CD4-positive, alpha-beta T cell treated with Interleukin-1 beta for 1 hour (primary cell): ENCODE results near the gene GRAMD4.
"Not testable (repeated sequence)": the region's sequence is repeated elsewhere in the genome, so short reads cannot be mapped to it uniquely, and the experiment has no call there.

Experiments used
- DNase-seq, 2 donors: peaks; one replicate each; pipeline ENCODE4 v3.0.0-alpha.2; 2020 to 2022

The GRAMD4 gene

DNA sequence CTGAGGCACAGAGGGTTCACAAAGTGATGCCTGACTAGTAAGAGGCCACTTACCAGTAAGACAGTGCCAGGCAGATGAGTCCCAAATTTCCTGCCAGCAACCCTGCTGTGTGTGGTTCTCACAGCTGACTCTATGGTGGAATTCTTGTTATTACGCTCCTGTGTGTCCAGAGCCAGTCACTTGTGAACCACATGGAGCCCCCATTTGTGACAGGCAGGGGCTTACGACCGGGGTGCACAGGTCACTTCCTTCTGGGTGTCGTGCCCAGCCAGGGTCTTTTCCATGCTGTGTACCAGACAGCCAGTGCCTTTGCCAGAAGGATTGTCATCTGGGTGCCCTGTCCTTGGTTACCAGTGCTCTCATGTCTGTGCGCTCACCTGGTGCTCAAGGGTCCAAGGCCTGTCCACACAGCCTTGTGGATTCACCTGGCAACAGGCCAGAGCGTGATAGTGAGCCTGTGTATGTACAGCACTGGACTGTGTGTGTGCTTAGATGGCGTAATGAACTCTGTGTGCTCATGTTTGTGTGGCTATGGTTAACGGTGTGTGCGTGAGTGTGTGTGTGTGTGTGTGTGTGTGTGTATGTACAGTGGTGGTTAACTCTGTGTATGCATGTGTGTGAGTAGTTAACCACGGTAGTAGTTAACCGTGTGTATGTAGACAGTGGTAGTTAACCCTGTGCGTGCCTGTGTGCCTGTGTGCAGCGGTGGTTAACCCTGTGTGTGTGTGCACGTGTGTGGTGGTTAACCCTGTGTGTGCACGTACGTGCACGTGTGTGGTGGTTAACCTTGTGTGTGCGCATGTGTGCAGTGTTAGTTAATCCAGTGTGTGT is 18.6 kb downstream of the GRAMD4 start:
- no peak for DNase-seq

DNA sequence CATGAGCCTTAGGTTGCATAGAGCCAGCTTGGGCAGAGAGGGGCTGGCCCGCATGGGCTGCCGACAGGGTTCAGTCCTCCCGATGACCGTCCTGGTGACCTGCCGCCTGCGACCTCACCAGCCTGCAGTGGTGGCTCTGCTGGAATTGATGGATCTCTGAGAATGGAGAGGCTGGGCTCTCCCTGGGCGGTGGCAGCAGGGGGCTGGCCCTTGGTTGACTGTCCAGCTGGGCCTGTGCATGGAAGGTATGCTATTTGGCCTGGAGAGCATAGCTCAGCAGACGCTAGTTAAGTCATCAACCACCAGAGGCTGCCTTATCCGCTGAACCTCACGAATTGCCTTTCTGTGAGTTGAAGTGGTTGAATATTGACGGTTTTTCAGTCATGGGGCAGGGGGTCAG is 19.7 kb downstream of the GRAMD4 start:
- no peak for DNase-seq

DNA sequence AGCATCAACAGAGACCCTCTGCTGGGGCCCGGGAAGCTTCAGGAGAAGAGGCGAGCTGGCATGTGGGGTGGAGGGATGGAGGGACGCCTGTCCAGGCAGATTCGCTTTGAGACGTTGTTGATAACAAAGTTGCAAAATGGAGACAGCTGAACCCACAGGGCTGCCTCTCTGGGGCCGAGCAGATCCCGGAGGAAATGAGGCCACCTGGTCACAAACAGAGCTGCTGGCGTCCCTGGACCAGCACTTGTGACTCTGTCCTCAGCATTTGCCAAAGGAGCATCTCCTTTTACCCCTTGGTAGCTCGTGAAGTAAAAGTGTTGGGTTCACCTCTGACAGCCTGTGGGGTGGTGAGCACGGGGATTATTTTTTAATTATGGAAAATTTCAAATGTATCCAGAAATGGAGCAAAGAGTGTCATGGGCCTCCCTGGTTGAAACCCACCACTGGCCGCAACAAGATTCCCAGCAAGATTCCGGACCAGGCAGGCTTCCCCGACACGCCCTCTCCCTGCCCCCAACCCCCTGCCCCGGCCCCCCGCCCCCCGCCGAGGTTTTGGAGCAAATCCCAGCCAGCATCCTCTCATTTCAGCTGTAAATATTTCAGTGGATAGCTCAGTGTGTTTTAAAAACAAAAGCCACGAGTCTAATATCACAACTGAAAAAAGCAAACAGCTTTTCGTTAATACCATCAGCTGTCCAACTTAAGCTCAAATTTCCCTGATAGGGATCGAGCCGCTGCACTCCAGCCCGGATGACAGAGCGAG is 20.3 kb downstream of the GRAMD4 start:
- no peak for DNase-seq

DNA sequence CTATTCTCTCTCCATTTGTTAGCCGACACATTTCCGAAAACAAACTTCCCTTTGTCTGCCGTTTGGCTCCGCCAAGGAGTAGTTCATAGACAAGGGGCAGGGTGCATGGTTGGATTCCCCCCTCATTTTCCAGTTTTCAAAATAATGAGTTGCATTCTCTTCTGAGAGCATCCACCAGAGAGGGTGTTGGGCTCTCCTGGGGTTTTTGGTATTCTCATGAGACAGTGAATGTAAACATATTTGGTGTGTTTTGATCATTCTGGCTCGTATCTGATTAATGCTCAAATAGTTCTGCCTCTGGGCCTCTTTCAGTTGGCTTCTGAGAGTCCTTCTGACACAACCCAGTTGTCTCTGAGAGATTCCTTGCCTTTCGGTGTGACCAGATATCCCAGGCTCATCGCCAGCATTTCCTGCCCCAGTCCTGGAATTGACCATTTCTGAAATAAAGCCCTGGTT is 21.7 kb downstream of the GRAMD4 start:
- DNase-seq = no peak

DNA sequence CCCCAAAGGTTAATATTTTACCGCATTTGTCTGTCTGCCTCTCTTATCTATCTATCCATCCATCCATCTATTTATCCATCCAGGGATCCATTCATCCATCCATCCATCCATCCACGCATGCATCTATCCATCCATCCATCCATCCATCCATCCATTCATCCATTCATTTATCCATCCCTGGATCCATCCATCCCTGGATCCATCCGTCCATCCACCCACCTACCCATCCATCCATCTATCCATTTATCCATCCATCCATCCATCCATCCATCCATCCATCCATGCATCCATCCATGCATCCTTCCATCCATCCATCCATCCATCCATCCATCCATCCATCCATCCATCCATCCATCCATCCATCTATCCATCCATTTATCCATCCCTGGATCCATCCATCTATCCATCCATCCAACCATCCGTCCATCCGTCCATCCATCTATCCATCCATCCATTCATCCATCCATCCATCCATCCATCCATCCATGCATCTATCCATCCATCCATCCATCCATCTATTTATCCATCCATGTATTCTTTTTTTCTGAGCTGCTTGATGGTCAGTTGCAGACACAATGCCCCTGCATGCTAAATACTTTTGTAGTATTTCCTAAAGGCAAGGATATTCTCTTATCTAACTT is 22.8 kb downstream of the GRAMD4 start:
- DNase-seq = not testable (repeated sequence)

DNA sequence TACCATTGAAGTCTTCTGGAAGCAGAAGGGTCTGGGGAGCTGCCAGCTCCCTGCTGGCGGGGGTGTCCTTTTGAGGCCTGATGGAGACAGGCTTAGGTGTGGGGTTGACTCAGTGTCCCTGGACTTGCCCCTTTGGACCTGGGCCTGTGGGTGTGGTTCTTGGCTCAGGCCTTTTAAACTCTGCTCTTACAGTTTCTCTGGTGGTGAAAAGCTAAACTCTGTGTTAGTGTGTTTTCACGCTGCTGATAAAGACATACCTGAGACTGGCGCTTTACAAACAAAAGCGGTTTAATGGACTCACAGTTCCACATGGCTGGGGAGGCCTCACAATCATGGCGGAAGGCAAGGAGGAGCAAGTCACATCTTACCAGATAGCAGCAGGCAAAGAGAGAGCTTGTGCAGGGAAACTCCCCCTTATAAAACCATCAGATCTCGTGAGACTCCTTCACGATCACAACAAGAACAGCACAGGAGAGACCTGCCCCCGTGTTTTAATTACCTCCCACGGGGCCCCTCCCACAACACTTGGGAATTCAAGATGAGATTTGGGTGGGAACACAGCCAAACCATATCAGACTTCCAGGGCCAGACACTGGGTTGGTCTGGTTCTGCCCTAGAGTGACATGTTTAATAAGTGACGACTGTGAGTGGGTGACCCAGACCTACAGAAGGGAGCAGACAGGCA is 26.5 kb downstream of the GRAMD4 start:
- DNase-seq = no peak

DNA sequence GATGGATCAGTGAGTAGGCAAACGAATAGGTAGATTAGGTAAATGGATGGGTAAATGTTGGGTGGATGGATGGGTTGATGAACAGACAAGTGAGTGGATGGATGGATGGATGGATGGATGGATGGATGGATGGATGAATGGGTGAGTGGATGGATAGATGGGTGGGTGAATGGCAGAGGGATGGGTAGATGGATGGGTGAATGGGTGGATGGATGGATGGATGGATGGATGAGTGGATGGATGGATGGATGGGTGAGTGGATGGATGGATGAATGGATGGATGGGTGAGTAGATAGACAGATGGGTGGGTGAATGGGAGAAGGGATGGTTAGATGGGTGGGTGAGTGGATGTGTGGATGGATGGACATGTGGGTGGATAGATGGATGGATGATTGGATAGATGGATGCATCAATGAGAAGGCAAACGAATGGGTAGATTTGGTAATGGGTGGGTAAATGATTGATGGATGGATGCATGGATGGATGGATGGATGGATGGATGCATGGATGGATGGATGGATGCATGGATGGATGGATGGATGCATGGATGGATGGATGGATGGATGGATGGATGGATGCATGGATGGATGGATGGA is 28.1 kb downstream of the GRAMD4 start:
- DNase-seq = not testable (repeated sequence)

DNA sequence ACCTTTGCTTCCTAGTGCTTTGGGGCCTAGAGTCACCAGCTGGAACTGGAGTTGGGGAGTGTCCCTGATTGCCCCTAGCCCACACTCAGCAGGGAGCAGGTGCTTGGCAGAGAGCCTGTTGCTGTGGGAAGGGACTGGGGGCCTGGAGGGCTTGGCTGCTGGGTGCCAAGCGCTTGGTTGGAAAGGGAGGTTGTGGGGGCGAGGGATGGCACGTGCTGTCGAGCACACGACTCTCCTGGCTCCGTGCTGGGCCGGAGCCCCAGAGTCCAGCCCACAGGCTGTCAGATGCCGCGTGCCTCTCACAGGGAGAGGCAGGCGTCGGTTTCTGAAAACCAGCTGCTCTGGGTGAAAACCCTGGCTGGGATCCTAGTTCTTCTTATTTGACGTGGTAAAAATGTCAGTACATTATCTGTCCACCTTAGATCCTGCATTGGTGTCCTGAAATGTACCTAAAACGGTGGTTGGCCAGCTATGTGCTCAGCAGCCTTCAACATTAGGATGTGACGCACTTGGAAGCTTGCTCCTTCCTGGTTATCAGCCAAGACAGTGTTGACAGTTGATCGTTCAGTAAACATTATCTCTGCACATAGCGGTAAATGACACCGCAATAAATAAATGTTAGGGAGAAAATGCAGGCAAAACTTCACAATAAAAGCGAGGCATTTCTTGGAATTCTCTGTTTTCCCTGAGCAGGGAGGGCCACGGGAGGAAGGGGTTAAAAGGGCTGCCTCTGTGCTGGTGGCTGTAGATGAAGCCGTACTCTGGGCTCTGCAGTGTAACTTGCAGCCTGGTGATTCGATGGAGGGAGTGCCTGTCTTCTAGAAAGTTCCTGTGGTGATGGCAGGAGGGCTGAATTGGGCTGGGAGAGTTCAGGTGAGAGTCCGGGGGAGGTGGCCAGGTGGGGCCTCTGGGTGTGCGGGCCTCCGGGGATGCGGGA is 29.2 kb downstream of the GRAMD4 start:
- no peak for DNase-seq

DNA sequence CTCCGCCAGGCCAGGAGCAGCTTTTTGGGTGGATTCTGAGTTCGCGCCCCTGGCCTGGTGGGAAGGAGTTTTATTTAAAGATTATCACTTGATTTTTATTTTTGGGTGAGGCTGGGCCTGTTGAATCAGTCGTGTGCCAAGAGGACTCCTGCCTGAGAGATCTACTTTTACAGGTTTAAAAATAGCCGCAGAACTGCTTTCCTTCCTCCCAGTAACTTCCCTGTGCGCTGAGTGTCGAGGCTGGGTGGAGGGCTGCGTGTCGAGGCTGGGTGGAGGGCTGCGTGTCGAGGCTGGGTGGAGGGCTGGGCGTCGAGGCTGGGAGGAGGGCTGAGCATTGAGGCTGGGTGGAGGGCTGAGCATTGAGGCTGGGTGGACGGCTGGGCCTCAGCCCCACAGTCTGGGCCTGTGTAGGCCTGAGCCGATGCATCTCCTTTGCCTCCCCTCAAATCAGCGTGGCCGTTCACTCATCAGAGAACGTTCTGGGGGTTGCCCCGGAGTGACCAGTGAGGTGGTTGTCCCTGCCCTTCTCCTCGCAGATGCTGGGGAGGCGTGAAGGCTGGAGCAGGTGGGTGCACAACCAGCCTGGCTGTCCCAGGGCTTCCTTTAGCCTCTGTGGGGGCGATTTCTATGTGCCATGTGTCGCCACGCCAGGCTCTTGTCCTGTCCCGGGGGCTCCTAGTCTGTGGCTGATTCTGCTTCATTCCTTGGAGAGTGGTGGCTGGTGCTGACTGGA is 30.1 kb downstream of the GRAMD4 start:
- DNase-seq = no peak

DNA sequence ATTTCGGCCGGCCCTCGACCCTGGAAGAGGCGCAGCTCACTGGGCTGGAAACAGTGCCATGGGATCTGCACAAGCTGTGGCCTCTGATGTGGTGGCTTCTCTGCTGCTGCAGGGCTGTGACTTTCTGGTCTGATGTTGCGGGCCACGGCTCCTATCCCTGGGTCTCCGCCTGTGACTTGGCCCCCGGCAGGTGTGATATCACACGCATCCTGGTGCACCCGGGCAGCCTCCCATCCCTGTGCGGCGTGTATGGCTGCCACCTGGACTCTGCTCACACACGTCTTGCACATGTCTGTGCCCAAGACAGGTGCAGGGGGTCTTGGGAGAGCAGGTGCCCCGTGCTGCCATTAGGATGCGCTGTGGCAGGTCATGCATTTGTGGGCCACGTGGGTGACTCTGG is 31.1 kb downstream of the GRAMD4 start:
- DNase-seq = no peak

DNA sequence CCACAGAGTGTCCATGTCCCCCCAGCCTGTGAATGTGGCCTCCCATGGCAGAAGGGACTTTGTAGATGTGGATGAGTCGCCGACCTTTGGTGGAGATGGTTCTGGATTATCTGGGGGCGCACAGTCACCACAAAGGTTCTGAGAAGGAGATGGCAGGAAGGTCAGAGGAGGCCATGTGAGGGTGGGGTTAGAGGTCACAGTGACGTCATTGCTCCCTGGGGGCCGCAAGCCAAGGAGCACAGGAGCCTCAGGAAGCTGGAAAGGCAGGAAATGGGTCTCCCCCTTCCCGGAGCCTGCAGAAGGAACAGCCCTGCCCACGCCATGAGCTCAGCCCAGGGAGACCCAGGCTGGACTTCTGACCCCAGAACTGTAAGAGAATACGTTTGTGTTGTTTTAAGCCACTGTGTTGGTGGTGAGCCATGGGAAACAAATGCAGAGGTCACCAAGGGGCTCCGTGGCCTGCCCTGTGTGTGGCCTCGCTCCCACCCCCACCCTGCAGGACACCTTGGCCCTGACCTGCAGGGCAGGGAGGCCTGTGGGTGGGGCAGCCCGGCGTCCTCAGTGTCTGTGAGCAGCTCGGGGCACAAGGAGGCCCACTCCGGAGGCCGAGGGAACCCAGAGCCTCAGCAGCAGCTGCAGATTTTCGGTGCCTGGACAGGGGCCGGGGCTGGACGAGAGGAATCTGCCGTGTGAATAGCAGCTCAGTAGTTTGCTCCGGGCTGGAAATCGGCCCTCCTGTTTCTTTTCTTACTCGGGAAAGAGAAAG is 32.1 kb downstream of the GRAMD4 start:
- no peak for DNase-seq

DNA sequence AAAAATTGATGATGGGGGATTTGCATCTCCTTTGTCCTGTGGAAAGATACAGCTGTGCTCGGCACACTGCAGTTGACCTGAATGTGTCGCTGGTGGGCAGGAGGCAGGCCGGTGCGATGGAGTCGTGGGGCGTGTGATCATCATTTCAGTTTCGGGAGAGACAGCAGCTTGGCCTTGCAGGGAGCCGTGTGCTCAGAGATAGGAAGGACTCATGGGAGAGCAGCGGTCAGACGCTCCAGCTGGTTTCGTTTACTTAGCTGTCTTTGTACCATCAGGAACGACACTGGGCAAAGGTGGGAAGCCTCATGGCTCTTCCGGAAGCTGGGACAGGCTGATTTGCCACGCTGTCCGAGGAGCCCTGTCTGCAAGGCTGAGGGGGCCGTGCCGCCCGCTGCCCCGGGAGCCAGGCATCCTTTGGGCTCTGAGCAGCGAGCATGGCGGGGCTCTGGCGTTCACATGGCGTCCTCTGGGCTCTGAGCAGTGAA is 32.7 kb downstream of the GRAMD4 start:
- no peak for DNase-seq

DNA sequence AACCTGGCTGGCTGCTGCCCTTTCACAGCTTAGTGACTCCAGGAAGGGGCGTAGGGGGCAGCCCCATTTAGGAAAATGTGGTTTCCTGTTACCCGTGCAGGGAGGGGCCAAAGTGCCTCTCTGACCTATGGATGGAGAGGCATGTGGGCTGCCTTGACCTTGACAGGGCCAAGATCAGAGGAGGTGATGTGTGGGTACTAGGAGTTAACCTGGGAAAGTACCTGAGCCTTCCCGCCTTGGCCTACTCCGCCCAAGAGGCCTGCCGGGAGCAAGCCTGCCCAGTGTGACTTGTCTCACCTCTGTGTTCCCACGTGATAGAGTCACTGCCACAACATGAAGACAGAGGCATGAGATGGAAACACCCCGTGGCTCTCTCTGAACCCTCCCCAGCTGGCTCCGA is 33.4 kb downstream of the GRAMD4 start:
- DNase-seq = no peak

DNA sequence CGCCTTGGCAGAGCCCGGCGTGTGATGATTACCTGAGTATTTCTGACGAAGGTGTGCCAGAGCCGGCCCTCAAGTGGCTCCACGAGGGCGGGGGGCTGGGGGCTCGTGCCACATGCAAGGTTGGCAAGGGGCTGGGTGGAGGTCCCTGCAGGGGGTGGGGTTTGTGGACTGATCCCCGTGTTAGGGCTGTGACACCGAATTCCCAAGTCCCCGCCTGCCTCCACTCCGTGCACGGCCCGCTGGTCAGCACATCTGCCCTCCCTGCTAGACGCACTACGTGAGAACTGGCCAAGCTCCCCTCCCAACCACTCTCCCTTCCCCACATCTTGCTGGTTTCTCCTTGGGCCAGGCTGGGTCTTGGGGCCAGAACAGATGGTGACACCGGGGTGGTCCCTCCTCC is 34.2 kb downstream of the GRAMD4 start:
- no peak for DNase-seq

DNA sequence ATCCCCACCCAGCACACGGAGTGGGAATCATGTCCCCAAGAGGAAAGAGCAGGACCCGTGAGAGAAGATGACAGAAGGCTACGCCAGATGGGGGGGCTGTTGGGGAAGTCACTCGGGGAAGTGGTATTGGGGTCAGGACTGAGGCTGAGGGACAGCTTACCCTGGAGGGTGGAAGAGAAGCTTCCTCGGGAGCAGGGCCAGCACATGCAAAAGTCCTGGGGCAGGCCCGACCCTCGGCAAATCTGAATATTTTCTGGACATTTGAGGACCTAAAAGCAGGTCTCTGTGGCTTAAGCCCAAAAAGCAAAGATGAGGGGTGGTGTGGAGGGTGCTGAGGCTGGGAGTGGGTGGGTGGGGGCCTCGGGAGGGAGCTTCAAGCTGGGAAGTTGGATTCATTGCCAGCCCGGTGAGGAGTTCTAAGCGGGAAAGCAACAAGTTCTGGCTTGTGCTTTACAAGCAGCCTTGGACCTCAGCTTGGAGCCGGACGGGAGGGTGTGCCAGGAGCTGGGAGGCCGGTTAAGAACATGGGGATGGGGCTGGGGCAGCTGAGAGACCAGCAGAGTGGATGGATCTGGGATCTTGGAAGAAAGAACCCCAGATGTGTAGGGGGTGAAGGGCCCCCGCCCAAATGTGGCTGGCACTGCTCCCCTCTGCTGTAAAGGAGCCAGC is 34.9 kb downstream of the GRAMD4 start:
- no peak for DNase-seq

DNA sequence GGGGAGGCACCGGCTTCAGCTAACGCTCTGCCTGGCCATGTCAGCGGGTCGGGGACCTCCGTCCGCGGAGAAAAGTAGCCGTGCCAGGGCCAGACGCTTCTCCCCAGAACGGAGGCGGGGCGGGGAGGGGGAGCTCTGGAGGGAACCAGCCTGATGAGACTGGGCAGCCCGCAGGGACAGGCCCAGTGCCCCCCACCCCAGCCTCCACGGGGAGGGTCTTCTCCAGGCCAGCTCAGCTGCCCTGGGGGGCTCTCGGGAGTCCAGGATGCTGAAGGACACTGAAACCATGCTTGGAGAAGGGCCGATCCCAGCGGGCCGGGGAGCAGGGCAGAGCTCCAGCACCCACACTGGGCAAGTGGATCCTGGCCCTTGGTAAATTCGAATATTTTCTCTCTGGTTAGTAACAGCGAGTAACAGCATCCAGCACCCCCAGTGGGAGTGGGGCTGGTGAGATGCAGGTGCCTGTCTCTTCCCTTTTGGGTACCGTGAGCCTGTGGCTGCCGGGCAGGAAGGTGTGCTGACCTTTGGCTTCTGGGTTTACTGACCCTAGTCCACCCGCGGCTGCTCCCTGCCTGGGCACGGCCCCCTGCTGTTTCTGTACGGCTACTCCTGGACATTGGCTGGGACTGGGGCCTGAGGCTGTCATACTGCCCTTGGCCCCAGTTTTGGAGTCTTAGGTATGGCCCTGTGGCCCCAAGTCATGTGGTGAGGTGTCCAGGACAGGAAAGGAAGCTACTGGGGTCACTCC is 35.8 kb downstream of the GRAMD4 start:
- no peak for DNase-seq

DNA sequence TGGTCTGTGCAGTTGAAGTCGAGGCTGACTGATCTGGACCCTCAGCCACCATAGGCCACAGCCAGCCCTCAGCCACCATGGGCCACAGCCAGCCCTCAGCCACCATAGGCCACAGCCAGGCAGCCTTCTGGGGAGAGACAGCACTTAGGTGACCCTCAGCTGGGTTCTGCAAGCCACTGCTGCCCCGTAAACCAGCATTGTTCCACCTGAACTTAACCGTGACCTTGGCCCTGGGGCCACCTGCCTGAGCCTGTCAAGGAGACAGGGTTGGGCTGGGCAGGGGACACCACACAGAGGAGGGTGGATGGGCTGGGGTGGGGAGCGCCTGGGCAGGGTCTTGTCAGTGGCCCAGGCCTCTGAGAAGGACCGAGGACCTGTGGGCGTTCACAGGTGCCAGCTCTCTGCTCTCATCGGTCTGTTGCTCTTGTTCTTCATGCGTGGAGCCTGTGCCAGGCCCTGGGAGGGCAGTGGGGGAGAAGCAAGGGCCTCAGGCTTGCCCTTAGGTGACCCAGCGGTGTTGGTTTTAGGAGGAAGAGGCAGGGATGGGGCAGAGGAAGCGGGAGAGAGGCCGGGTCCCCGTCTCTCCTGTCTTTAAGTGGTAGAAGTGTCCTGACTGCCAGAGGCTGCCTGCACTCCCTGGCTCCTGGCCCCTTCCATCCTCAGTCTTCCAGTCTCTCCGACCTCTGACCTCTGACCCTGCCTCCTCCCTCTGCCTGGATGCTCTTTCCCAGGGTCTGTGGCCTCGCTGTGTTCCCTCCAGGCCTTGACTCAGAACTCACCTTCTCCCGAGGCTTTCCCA is 36.9 kb downstream of the GRAMD4 start:
- no peak for DNase-seq

DNA sequence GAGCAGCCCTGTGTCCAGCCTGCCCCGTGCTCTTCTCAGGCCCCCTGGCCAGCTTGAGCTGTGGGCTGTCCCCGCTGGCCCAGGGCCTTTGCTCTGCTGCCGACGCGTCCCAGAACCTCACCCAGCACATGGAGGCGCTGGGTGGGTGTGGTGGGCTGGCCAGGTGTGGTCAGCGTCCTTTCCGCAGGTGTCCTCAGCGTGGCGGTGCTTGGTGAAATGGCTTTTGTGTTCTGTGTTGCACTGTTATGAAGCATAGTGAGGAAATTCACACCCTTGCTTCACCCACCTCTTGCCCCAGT is 37.4 kb downstream of the GRAMD4 start:
- DNase-seq = no peak
